Measurements from ENCODE around the gene ZNF618. TPM values are rescaled to one million over a fixed set of nuclear protein-coding genes. Genes with fewer than 3 reads are reported as not detected.

The ZNF618 gene
- total RNA-seq, 1 donor from 2014 or later: 51.5 TPM

DNA sequence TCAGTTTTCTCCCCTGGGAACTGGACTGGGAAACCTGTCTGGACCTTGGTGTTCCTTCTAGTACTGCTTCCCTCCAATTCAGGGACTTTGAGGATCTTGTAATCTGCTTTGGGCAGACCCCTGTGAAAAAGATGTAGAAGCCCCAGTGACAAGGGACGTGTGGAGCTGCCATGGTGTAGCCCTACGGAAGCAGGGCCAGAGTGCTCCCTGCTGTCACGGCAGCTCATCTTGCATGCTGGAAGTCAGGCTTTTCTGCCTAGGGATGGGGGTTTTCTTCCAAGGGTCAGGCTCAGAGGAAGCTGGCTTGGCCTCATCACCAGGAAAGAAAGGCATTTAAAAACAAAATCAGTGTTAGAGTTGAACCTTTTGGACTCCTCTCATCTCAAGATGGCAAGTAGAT is 115.6 kb downstream of the ZNF618 start:
- Mint-ChIP-seq H3K4me1 (ENCODE audit: unreplicated experiment) (peaks cover 5% of the 10 kb centered on the region), H3K4me3 (no peak overlapping the region), H3K27ac (no peak overlapping the region), H3K27me3 (no peaks in the 10 kb centered on the region), H3K36me3 (peaks cover 23% of the 10 kb centered on the region), H3K9me3 (no peaks in the 10 kb centered on the region)
- DNase-seq (ENCODE audit: extremely low spot score, unreplicated experiment): no peak
- TF ChIP-seq, protein P1, sequence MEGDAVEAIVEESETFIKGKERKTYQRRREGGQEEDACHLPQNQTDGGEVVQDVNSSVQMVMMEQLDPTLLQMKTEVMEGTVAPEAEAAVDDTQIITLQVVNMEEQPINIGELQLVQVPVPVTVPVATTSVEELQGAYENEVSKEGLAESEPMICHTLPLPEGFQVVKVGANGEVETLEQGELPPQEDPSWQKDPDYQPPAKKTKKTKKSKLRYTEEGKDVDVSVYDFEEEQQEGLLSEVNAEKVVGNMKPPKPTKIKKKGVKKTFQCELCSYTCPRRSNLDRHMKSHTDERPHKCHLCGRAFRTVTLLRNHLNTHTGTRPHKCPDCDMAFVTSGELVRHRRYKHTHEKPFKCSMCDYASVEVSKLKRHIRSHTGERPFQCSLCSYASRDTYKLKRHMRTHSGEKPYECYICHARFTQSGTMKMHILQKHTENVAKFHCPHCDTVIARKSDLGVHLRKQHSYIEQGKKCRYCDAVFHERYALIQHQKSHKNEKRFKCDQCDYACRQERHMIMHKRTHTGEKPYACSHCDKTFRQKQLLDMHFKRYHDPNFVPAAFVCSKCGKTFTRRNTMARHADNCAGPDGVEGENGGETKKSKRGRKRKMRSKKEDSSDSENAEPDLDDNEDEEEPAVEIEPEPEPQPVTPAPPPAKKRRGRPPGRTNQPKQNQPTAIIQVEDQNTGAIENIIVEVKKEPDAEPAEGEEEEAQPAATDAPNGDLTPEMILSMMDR (conservative IDR thresholded peaks at IDR 0.05): no peak

DNA sequence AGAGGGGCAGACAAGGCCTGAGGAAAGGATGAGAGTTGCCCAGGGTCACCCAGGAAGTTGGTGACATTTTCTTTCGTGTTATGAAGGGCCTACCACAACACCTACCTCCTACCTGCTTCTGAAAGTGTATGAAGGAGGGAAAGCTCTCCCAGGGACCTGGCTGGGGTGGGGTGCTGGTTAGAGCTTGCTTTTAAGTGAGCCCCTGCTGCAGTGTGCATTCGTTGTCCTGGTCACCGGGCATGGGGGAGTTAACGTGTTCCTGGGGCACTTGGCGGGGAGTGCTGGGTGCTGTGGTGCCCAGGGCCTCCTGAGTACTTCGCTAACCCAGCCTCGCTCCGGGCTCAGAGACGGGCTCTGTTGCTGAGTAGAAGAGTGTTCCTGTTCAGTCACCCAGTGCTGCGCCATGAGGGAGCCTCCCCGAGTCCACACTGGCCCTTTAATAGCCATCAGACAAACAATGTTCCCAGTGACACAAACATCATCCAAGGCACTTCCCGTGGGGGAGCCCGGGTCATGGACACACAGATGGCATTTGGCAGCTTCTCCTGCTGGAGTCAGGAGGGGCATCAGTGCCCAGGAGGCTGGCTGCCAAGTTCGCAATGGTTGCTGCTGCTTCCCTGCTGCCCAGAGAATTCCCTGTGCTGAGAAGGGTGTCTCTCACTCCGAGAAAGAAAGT is 116.3 kb downstream of the ZNF618 start:
- H3K27ac Mint-ChIP-seq: no peak overlapping the region
- peaks cover 5% of the 10 kb centered on the region for H3K4me1 Mint-ChIP-seq (ENCODE audit: unreplicated experiment)
- no peak for DNase-seq (ENCODE audit: extremely low spot score, unreplicated experiment)
- H3K4me3 Mint-ChIP-seq: no peak overlapping the region
- peaks cover 23% of the 10 kb centered on the region for H3K36me3 Mint-ChIP-seq
- TF ChIP-seq, protein P1 (conservative IDR thresholded peaks at IDR 0.05): no peak
- no peaks in the 10 kb centered on the region for H3K9me3 Mint-ChIP-seq
- H3K27me3 Mint-ChIP-seq: no peaks in the 10 kb centered on the region

DNA sequence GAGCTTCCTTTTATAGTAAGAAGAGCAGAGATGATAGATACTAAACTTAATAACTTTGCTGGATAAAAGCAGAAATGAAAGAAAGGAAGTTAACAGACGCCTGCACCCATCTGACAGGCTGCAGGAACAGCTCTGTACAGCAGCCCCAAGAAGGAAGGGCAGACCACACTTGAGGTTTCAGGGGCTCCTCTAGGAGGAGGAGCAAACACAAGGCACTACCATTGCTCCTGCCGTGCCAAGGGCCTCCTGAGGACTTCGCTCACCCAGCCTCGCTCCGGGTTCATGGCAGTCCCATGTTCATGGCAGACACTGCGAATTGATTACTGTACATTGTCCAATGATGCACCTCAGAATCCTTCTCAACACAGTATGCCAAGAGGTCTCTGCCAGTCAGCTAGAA is 116.9 kb downstream of the ZNF618 start:
- TF ChIP-seq, protein P1 (conservative IDR thresholded peaks at IDR 0.05): no peak
- no peak for DNase-seq (ENCODE audit: extremely low spot score, unreplicated experiment)
- no peak overlapping the region for H3K27ac Mint-ChIP-seq
- peaks cover 5% of the 10 kb centered on the region for H3K4me1 Mint-ChIP-seq (ENCODE audit: unreplicated experiment)
- H3K9me3 Mint-ChIP-seq: no peaks in the 10 kb centered on the region
- H3K27me3 Mint-ChIP-seq: no peaks in the 10 kb centered on the region
- no peak overlapping the region for H3K4me3 Mint-ChIP-seq
- H3K36me3 Mint-ChIP-seq: peaks cover 23% of the 10 kb centered on the region

DNA sequence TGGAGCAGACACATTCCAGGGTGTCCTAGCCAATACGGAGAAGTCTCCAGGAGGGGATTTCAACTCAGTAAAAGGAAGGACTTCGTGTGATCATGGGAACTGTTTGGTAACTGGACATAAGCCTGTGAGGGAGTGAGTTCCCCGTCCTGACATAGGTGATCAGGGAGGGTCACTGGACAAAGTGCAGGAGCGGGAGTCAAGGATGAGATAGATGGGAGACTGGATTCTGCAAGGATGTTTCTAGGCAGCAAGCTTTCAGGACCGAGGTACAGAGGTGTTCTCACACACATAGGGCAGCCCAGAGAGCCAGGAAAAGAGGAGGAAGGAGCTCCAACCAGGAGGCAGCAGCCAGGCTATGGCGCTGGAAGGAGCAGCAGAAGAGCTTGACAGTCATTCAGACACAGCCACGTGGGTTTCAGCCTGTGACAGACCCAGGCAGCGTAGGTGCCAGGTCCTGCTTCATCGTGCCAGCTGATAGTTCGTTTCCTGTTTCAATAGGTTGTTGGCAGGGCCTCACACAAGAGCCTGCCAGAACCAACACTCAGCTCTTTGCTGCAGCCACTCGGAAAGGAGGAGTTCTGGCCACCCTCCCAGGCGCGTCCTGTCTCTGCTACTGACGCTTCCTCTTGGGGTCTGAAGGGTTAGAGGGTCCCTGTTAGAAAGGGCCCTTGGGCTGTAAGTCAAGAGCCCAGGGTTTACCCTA is 117.9 kb downstream of the ZNF618 start:
- peaks cover 20% of the 10 kb centered on the region for H3K36me3 Mint-ChIP-seq
- no peak overlapping the region for H3K27ac Mint-ChIP-seq
- TF ChIP-seq, protein P1 (conservative IDR thresholded peaks at IDR 0.05): no peak
- no peaks in the 10 kb centered on the region for H3K9me3 Mint-ChIP-seq
- no peak for DNase-seq (ENCODE audit: extremely low spot score, unreplicated experiment)
- H3K4me1 Mint-ChIP-seq (ENCODE audit: unreplicated experiment): peaks cover 5% of the 10 kb centered on the region
- no peaks in the 10 kb centered on the region for H3K27me3 Mint-ChIP-seq
- no peak overlapping the region for H3K4me3 Mint-ChIP-seq

DNA sequence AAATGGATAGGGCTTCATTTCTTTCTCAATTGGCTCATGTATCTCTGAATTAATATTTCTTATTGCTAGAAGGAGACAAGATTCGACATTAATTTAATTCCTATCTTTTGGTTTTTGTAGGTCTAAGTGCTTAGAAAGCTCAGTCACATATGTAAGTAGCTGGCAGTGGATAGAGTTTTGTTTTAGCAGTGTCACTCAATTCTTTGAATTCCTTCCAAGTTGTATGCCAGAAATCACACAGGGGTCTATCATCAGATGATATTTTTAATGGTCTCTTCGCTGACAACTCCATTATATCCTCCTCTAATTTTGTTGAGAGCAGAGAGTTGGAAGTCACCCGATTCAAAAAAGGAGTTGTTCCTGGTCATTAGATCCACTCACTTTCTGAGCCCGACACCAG is 119.3 kb downstream of the ZNF618 start:
- DNase-seq (ENCODE audit: extremely low spot score, unreplicated experiment): no peak
- Mint-ChIP-seq H3K27me3 (no peaks in the 10 kb centered on the region), H3K9me3 (no peaks in the 10 kb centered on the region), H3K4me1 (ENCODE audit: unreplicated experiment) (peaks cover 5% of the 10 kb centered on the region), H3K4me3 (no peak overlapping the region), H3K36me3 (peaks cover 14% of the 10 kb centered on the region), H3K27ac (no peak overlapping the region)
- TF ChIP-seq, protein P1 (conservative IDR thresholded peaks at IDR 0.05): no peak

All from type B pancreatic cell (in vitro differentiated cells).